ENCODE measurements around the gene CFAP44. TPM values are rescaled to one million over a fixed set of nuclear protein-coding genes. Genes with fewer than 3 reads are reported as not detected.

The CFAP44 gene
- total and polyA plus RNA-seq, 2 of the 4 experiments (the other 2 are of a cell fraction), result 0.90 to 1.7 TPM

- in situ Hi-C loops (cut with MboI; ENCODE audit: low sequenced_read_pairs), result no loop called here
- Histone ChIP-seq H2BK5ac (ENCODE audit: low read depth, low read length, poor library complexity, severe bottlenecking) (no peak overlapping the region), H4K5ac (ENCODE audit: low read depth, low read length) (no peak overlapping the region), H2BK15ac (ENCODE audit: low read depth, low read length) (no peak overlapping the region), H3K56ac (ENCODE audit: extremely low read depth, insufficient read depth, low read length) (no peak overlapping the region), H3K9me1 (ENCODE audit: insufficient read depth, low read length) (no peaks in the 10 kb centered on the region), H2BK20ac (ENCODE audit: low read depth, low read length) (no peak overlapping the region), H2BK120ac (ENCODE audit: low read depth, low read length) (no peak overlapping the region), H3K36me3 (ENCODE audit: control insufficient read depth, insufficient read depth, low read length) (no peaks in the 10 kb centered on the region), H3K4ac (ENCODE audit: low read depth, low read length) (no peak overlapping the region), H3K9me3 (ENCODE audit: control insufficient read depth, insufficient read depth, low read length) (no peaks in the 10 kb centered on the region), H3K14ac (replicated peaks; ENCODE audit: low read depth, low read length) (no peak overlapping the region), H3K23ac (ENCODE audit: low read depth, low read length) (no peak overlapping the region), H3K79me1 (ENCODE audit: low read depth in 1 of 2, low read length in 2 of 2) (no peaks in the 10 kb centered on the region), H3K4me2 (ENCODE audit: low read depth, low read length) (no peak overlapping the region), H3K4me3 (ENCODE audit: insufficient read depth, low read depth, low read length) (no peak overlapping the region), H2AK5ac (ENCODE audit: low read depth, low read length) (no peak overlapping the region), H3K9ac (ENCODE audit: low read depth, low read length) (no peak overlapping the region), H3K27ac (ENCODE audit: insufficient read depth, low read length) (no peak overlapping the region), H4K8ac (ENCODE audit: low read depth in 2 of 2, low read length in 2 of 2) (no peak overlapping the region), H3K27me3 (ENCODE audit: control insufficient read depth, insufficient read depth, low read length) (no peaks in the 10 kb centered on the region), H3K18ac (ENCODE audit: low read depth, low read length) (no peak overlapping the region), H4K91ac (ENCODE audit: insufficient read depth, low read depth, low read length) (no peak overlapping the region), H3K4me1 (ENCODE audit: control insufficient read depth, insufficient read depth, low read length) (no peaks in the 10 kb centered on the region; the same call in 1 of the 2 replicates), H2AFZ (replicated peaks; ENCODE audit: low read length, poor library complexity) (no peak overlapping the region), H2AK9ac (replicated peaks; ENCODE audit: low read depth, low read length, poor library complexity) (no peak overlapping the region), H4K20me1 (ENCODE audit: insufficient read depth, low read length) (no peaks in the 10 kb centered on the region)
- no TSS peak for BruUV-seq (replicated peaks)
- ChIA-PET POLR2A (ENCODE audit: unreplicated experiment) (no interaction called here), CTCF (interaction anchor here (1.2 kb wide), 1 partner anchor 24 kb away, joined by 3 read pairs; no protein-coding TSS in a partner anchor)
- ATAC-seq (ENCODE audit: low read depth) (no peak), DNase-seq (peak; percentile 28)
- intact Hi-C loops (cut with micrococcal nuclease), result no loop called here
- no CpG with 5 or more reads among the region's 2 CpGs for WGBS, 2 experiments (ENCODE audit: extremely low coverage in 2 of 2, insufficient read length in 1 of 2)
- dilution Hi-C loops (cut with HindIII; ENCODE audit: low sequenced_read_pairs, unreplicated experiment), result no loop called here
- TF ChIP-seq CEBPB (IDR thresholded peaks at IDR 0.05; ENCODE audit: low read depth, low read length) (peak; percentile 54; the same call in 1 of the 2 replicates), CHD1 (IDR thresholded peaks at IDR 0.05; ENCODE audit: low read depth, low read length) (no peak)
Observed at GRCh38 chr3:113431811-113432210, 9.5 kb downstream of the CFAP44 start.

Data from IMR-90 (cell line).